ELR (cell line): Measurements from ENCODE around the gene SLC27A1.
A peak's percentile ranks its signal among the peaks of the same experiment; 100 is the strongest.
"Not testable (repeated sequence)": the region's sequence is repeated elsewhere in the genome, so short reads cannot be mapped to it uniquely, and the experiment has no call there.

Experiments used
- DNase-seq: peaks from one replicate; pipeline ENCODE4 v3.0.0-alpha.2; 2015; ENCODE audit warnings: low read depth

The SLC27A1 gene

GRCh38 chr19:17539238-17540117, 69.2 kb downstream of the SLC27A1 start:
- DNase-seq, result peak; percentile 97

- DNase-seq, result no peak
Measured at GRCh38 chr19:17540174-17540573, 69.8 kb downstream of the SLC27A1 start.

GRCh38 chr19:17541184-17541759, 70.9 kb downstream of the SLC27A1 start:
- DNase-seq, result no peak

- no peak for DNase-seq
Measured at GRCh38 chr19:17542042-17542441, 71.7 kb downstream of the SLC27A1 start.

- no peak for DNase-seq
Measured at GRCh38 chr19:17542793-17543582, 72.7 kb downstream of the SLC27A1 start.

GRCh38 chr19:17543986-17544385, 73.7 kb downstream of the SLC27A1 start:
- no peak for DNase-seq

GRCh38 chr19:17544418-17544817, 74.1 kb downstream of the SLC27A1 start:
- DNase-seq, result no peak

- DNase-seq, result no peak
Measured at GRCh38 chr19:17548145-17548544, 77.8 kb downstream of the SLC27A1 start.

- no peak for DNase-seq
Measured at GRCh38 chr19:17549085-17549740, 78.9 kb downstream of the SLC27A1 start.

GRCh38 chr19:17550076-17550667, 79.8 kb downstream of the SLC27A1 start:
- no peak for DNase-seq

- not testable (repeated sequence) for DNase-seq
Measured at GRCh38 chr19:17552735-17553134, 82.4 kb downstream of the SLC27A1 start.

- peak; percentile 75 for DNase-seq
Measured at GRCh38 chr19:17553256-17553655, 82.9 kb downstream of the SLC27A1 start.

- no peak for DNase-seq
Measured at GRCh38 chr19:17554968-17555479, 84.7 kb downstream of the SLC27A1 start.

GRCh38 chr19:17555480-17555928, 85.2 kb downstream of the SLC27A1 start, which contains the start of gene COLGALT1:
Gene COLGALT1, plus strand, starts transcription at chr19:17555649. Its CDS starts 65 bp downstream, at chr19:17555714.
- peak; percentile 99 for DNase-seq
